ENCODE data around the gene XKR7.

Gene XKR7

DNA sequence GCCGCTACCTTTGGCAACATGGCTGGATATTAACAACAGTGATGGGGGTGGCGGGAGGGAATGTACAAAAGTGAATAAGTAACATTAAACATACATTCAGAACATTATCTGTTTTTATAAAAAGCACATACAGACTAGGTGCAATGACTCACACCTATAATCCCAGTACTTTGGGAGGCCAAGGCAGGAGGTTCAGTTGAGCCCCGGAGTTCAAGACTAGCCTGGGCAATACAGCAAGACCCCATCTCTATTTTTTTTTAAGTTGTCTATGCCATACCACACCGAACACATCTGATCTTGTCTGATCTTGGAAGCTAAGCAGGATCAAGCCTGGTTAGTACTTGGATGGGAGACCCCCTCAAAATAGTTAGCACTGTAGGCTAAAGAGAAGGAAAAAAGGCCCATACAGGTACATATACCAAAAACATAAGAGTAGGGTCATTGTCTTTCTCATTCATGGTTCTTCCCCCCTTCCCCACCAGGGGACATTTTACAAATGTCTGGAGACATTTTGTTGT lies 82.4 kb downstream of the XKR7 start:
- Mint-ChIP-seq H3K27ac (no peak overlapping the region), H3K4me3 (no peak overlapping the region), H3K27me3 (peaks cover 55% of the 10 kb centered on the region), H3K4me1 (ENCODE audit: low read depth) (peaks cover 20% of the 10 kb centered on the region), H3K9me3 (no peaks in the 10 kb centered on the region), H3K36me3 (ENCODE audit: low read depth) (no peaks in the 10 kb centered on the region)

GRCh38 chr20:32050851-32051556 lies 83.1 kb downstream of the XKR7 start:
- no peaks in the 10 kb centered on the region for H3K36me3 Mint-ChIP-seq (ENCODE audit: low read depth)
- peak overlapping the region; percentile 75 for H3K4me3 Mint-ChIP-seq
- H3K4me1 Mint-ChIP-seq (ENCODE audit: low read depth), result peaks cover 20% of the 10 kb centered on the region
- peaks cover 55% of the 10 kb centered on the region for H3K27me3 Mint-ChIP-seq
- H3K9me3 Mint-ChIP-seq, result no peaks in the 10 kb centered on the region
- H3K27ac Mint-ChIP-seq, result no peak overlapping the region

DNA sequence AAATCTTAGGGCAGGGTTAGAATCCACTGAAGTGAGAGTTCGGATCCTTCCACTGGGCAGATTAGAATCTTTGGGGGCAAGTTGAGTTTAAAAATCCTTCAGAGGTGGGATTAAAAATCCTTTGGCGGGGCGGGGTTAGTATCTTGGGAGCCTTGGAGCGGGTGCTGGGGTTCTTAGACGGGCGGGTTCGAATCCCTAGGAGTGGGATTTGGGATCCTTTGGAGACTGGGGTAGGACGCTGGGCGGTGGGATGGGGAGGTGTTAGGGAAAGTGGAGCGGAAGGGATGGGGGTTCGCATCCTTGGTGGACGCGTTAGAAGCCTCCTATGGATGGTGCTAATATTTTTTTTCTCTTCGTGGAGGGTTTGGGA lies 83.8 kb downstream of the XKR7 start:
- peaks cover 20% of the 10 kb centered on the region for H3K4me1 Mint-ChIP-seq (ENCODE audit: low read depth)
- H3K36me3 Mint-ChIP-seq (ENCODE audit: low read depth), result no peaks in the 10 kb centered on the region
- no peak overlapping the region for H3K27ac Mint-ChIP-seq
- H3K9me3 Mint-ChIP-seq, result no peaks in the 10 kb centered on the region
- peaks cover 51% of the 10 kb centered on the region for H3K27me3 Mint-ChIP-seq
- peak overlapping the region; percentile 75 for H3K4me3 Mint-ChIP-seq

DNA sequence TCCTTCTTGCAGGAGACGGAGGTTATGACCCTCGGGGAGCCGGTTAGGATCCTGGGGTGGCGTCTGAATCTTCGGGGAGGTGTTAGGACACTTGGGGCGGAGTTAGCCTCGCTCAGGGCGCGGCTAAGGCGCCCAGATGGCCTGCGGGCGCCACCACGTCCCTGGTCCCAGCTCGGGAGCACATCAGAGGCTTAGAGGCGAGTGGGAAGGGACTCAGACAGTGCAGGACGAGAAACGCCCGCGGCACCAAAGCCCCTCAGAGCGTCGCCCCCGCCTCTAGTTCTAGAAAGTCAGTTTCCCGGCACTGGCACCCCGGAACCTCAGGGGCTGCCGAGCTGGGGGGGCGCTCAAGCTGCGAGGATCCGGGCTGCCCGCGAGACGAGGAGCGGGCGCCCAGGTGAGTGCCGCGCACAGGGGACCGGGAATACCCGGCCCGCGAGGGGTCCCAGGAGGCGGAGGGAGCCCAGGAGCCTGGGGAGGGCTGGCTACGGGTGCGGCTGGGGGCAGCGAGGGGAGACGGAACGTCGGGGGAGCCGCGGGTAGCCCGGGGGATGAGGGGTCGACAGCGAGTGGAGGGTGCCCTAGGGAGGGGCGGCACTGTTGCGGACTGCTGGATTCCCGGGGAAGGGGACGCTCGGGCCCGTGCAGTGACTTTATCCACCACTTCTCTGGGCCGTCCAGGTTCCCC lies 84.3 kb downstream of the XKR7 start, which contains the start of gene HCK:
TSS of gene HCK (plus strand) at position 153 of the 688 bp plus-strand sequence.
- Mint-ChIP-seq H3K4me3 (peak within 1 kb of the TSS; percentile 75), H3K4me1 (ENCODE audit: low read depth) (peaks cover 20% of the 10 kb centered on the region), H3K27me3 (peaks cover 52% of the 10 kb centered on the region), H3K27ac (no peak within 1 kb of the TSS), H3K9me3 (no peaks in the 10 kb centered on the region), H3K36me3 (ENCODE audit: low read depth) (no peaks in the 10 kb centered on the region)

DNA sequence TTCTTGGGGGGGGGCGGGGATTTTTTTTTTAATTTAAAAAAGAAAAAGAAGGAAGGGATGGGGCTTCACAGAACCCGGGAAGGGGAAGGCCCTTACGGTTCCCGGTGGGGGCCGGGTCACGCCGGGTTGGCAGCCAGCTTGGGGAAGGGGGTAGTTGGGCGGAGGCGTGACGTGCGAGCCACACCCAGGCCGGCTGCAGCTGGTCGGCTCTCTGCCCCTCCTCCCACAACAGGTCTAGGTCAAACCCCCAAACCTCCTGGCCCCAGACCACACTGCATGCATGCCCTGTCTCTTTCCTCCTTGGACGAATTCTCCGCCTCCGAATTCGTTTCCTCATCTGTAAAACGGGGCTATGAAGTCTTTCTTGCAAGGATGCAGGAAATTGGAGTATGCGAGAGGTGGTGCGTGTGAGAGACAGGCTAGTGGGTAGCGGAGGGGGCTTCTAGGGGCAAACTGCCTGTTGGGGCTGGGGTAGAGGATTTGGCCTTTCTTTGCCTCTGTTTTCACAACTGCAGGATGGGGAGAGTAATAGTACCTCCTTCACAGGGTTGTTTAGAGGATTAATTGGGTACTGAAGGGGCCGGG lies 84.9 kb downstream of the XKR7 start:
- H3K27ac Mint-ChIP-seq, result no peak overlapping the region
- no peaks in the 10 kb centered on the region for H3K9me3 Mint-ChIP-seq
- H3K4me3 Mint-ChIP-seq, result peak overlapping the region; percentile 48
- H3K36me3 Mint-ChIP-seq (ENCODE audit: low read depth), result no peaks in the 10 kb centered on the region
- peaks cover 51% of the 10 kb centered on the region for H3K27me3 Mint-ChIP-seq
- H3K4me1 Mint-ChIP-seq (ENCODE audit: low read depth), result peaks cover 20% of the 10 kb centered on the region

Data from stimulated activated naive CD8-positive, alpha-beta T cell treated with anti-CD3 and anti-CD28 coated beads, Interleukin-15, Interleukin-2, amounts not matched to agents 100 ng/mL and 50 ng/mL, for 24 hours (primary cell).